Stromal cell of bone marrow (primary cell): Measurements from ENCODE around the gene PLEKHG7.

Experiments used
- DNase-seq: peaks from one replicate; pipeline ENCODE4 v3.0.0-alpha.2; 2012; ENCODE audit warnings: low read depth

The PLEKHG7 gene

GRCh38 chr12:92715625-92716024 lies 12.8 kb downstream of the PLEKHG7 start:
- no peak for DNase-seq

- peak; percentile 64 for DNase-seq
These were observed 14.4 kb downstream of the PLEKHG7 start for GRCh38 chr12:92717202-92717601.

- DNase-seq: no peak
These were observed 15.7 kb downstream of the PLEKHG7 start for GRCh38 chr12:92718483-92718990.

GRCh38 chr12:92719674-92720073 lies 16.9 kb downstream of the PLEKHG7 start:
- peak; percentile 53 for DNase-seq

GRCh38 chr12:92721130-92721529 lies 18.3 kb downstream of the PLEKHG7 start:
- DNase-seq: no peak

- no peak for DNase-seq
These were observed 18.9 kb downstream of the PLEKHG7 start for GRCh38 chr12:92721656-92722055.

GRCh38 chr12:92722897-92723296 lies 20.1 kb downstream of the PLEKHG7 start:
- DNase-seq: no peak

- no peak for DNase-seq
These were observed 24.1 kb downstream of the PLEKHG7 start for GRCh38 chr12:92726850-92727249.

- DNase-seq: no peak
These were observed 27.1 kb downstream of the PLEKHG7 start for GRCh38 chr12:92729773-92730305.

GRCh38 chr12:92730758-92731157 lies 28.0 kb downstream of the PLEKHG7 start:
- no peak for DNase-seq

GRCh38 chr12:92732216-92732615 lies 29.4 kb downstream of the PLEKHG7 start:
- DNase-seq: no peak

GRCh38 chr12:92732716-92733115 lies 29.9 kb downstream of the PLEKHG7 start:
- DNase-seq: no peak

- no peak for DNase-seq
These were observed 30.4 kb downstream of the PLEKHG7 start for GRCh38 chr12:92733181-92733580.

GRCh38 chr12:92733661-92734060 lies 30.9 kb downstream of the PLEKHG7 start:
- no peak for DNase-seq

GRCh38 chr12:92735131-92735721 lies 32.4 kb downstream of the PLEKHG7 start:
- peak; percentile 97 for DNase-seq

GRCh38 chr12:92736605-92737004 lies 33.8 kb downstream of the PLEKHG7 start:
- no peak for DNase-seq

- DNase-seq: no peak
These were observed 35.4 kb downstream of the PLEKHG7 start for GRCh38 chr12:92737855-92738850.

GRCh38 chr12:92739113-92739512 lies 36.3 kb downstream of the PLEKHG7 start:
- DNase-seq: no peak

GRCh38 chr12:92740411-92740810 lies 37.6 kb downstream of the PLEKHG7 start:
- DNase-seq: no peak

- no peak for DNase-seq
These were observed 40.2 kb downstream of the PLEKHG7 start for GRCh38 chr12:92743026-92743425.

- DNase-seq: peak; percentile 99
These were observed 43.2 kb downstream of the PLEKHG7 start for GRCh38 chr12:92745856-92746550.

GRCh38 chr12:92747151-92747550 lies 44.4 kb downstream of the PLEKHG7 start:
- DNase-seq: no peak
